Inflammatory macrophage (primary cell): Measurements from ENCODE around the gene ADCY6.
"Not testable (repeated sequence)": the region's sequence is repeated elsewhere in the genome, so short reads cannot be mapped to it uniquely, and the experiment has no call there.

Source experiments
- DNase-seq, 2 donors: peaks; one replicate each; pipeline ENCODE4 v3.0.0-alpha.2; 2020 to 2022

ADCY6 gene

DNA sequence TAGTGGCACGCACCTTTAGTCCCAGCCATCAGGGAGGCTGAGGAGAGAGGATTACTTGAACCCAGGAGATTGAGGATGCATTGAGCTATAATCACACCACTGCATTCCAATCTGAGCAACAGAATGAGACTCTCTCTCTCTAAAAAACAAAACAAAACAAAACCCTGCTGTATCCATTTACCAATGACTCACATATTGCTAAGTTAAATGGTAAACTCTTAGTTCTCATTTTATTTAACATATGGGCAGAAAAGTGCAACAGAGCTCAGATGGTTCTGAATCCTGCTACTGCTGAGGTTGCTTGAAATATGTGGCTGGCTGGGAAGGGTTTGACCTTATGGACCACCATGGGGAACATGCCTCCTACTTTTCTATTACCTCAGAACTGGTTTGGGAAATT, 38.7 kb downstream of the ADCY6 start:
- no peak for DNase-seq

DNA sequence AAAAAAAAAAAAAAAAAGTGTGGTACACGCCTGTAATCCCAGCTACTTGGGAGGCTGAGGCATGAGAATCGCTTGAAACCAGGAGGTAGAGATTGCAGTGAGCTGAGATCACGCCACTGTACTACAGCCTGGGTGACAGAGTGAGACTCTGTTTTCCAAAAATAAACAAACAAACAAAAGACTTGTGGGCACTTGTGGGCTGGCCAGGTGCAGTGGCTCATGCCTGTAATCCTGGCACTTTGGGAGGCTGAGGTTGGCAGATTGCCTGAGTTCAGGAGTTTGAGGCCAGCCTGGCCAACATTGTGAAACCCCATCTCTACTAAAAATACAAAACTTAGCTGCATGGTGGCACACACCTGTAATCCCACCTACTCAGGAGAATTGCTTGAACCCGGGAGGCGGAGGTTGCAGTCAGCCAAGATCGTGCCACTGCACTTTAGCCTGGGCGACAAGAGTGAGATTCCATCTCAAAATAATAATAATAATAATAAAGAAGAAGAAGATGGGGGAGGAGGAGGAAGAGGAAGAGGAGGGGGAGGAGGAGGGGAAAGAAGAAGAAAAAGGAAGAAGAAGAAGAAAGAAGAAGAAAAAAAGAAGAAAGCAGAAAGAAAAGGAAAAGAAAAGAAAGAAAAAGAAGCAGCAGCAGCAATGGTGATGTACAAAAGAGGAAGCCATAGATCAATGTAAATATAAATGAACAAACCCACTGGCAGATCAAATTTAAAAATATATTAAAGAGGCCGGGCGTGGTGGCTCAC, 44.5 kb downstream of the ADCY6 start:
- no peak for DNase-seq

DNA sequence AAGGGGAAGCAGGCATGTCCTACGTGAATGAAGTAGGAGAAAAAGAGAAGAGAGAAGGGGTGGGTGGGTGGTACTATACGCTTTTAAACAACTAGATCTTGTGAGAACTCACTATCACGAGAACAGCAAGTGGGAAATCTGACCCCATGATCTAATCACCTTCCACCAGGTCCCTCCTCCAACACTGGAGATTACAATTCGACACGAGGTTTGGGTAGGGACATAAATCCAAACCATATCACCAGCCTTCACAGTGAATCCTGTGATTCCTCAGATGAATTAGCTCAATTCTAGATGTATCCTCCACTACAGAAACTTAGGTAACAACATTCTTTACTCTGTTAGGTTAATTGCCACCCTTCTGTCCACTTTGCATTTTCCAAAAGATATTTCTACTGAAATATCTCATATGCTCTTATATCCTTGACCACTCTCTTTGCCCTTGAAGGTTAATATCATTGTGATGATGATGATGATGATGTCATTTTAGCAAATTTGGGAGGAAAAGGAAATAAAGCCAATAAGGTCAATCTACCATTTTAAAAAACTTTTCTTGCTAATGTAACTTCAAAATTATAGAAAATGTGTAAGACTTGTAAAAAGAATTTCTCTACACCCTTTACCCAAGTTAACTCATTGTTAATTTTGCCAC, 49.1 kb downstream of the ADCY6 start:
- peak; percentile 6 to 39 for DNase-seq

DNA sequence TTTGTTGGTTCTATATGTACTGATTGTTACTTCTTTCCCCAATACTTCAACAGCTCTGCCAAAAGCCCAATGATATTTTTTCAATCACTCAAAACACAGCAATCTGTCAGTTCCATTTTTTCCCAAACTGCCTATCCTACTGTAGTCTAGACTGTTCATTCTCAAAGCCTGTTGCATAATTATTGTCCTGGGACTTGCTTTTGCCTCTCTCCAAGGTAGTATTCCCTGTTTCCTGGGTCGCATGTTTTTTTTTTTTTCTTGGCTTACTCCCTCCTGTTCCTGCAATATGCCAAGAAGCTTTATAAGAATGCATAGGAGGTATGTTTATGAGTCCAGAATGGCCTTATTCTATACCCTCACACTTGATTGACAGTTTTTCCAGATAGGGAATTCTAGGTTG, 52.4 kb downstream of the ADCY6 start:
- no peak for DNase-seq

DNA sequence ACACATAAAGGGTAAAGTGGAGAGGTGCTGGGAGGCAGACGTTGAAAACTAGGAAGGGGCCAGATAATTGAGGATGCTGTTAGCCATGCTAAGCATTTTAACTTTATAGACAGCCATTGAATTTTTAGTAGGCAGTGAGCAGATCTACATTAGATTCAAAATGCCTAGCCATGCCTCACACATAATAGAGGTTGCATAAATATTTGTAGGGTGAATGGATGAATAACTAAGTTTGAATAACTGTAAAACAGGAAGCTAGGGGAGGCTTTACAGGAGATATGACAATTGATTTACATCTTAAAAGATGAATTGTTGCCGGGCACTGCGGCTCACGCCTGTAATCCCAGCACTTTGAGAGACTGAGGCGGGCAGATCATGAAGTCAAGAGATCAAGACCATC, 60.1 kb downstream of the ADCY6 start:
- DNase-seq: no peak

DNA sequence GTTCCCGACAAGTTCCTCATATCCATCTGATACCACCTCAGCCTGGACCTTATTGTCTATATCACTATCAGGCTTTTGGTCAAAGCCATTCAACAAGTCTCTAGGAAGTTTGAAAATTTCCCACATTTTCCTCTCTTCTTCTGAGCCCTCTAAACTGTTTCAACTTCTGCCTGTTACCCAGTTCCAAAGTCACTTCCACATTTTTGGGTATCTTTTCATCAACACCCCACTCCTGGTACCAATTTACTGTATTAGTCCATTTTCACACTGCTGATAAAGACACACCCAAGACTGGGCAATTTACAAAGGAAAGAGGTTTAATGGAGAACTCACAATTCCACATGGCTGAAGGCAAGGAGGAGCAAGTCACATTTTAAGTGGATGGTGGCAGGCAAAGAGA, 68.2 kb downstream of the ADCY6 start:
- not testable (repeated sequence) for DNase-seq

DNA sequence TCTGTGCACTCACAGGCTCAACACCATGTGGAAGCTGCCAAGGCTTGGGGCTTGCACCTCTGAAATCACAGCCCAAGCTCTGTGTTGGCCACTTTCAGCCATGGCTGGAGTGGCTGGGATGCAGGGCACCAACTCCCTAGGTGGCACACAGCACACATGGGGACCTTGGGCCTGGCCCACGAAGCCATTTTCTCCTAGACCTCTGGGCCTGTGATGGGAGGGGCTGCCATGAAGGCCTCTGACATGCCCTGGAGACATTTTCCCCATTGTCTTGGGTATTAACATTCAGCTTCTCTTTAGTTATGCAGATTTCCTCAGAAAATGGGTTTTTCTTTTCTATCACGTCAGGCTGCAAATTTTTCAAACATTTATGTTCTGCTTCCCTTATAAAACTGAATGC, 68.7 kb downstream of the ADCY6 start:
- DNase-seq: not testable (repeated sequence)

DNA sequence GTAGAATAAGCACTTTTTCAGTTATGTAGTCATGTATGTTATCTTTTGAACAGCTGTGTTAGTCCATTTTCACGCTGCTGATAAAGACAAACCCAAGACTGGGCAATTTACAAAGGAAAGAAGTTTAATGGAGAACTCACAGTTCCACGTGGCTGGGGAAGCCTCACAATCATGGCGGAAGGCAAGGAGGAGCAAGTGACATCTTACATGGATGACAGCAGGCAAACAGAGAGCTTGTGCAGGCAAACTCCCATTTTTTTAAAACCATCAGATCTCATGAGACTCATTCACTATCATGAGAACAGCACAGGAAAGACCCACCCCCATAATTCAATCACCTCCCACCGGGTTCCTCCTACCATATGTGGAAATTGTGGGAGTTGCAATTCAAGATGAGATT, 69.9 kb downstream of the ADCY6 start:
- DNase-seq: not testable (repeated sequence)

DNA sequence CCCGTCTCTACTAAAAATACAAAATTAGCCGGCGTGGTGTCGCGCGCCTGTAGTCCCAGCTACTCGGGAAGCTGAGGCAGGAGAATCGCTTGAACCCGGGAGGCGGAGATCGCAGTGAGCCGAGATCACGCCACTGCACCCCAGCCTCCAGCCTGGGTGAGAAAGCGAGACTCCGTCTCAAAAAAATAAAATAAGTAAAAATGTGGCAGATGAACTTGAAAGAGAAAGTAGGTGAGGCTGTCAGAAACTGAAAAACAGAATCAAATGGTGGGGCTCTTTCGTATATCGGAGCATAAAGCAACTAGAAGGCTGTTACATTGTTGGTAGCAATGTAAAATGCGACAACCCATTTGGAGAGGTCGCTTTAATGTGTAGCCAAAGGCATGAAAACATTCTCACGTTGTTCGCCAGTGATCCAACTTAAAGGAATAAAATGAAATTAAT, 71.6 kb downstream of the ADCY6 start:
- no peak for DNase-seq

DNA sequence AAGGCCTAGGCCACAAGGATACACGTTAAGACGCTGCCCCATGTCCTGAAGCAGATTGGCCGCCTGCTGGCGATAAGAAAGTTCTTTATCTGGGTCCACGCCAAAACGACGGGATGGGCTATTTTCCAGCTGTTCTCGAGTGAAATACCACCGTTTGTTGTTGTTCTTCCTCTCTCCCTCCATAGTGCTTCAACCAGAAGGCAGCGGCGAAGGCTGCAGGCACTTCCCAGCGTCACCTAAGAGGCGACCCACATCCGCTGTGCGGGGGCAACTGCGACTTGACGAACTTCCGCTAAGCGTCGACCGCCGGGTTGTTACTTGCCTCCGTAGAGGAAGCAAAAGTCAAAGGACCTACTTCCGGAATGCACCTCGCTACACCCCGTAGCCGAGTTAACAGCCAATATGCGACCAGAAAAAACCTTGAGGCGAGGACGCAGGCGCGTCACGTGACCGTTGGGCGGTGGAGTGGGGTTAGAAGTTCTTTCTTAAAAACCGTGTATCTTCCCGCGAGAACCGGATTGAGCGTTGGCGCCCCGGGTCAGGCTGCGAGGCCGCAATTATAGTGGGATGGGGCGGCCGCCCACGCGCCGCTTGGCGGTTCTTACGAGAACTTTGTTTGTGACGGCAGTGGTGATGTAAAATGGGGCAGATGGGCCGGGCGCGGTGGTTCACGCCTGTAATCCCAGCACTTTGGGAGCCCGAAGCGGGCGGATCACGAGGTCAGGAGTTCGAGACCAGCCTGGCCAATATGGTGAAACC, 72.2 kb downstream of the ADCY6 start, which contains the start of gene CCNT1:
Gene CCNT1, minus strand, starts transcription at position 215 of the 759 bp plus-strand sequence. Its CDS starts 32 bp downstream, at position 183.
- peak; percentile 100 for DNase-seq
